Hepatocyte (in vitro differentiated cells): ENCODE data around the gene CFL1.

Experiments used
- EZH2phosphoT487 ChIP-seq: fragments of 200-600 bp; sonication (generic); IDR thresholded peaks from one replicate; pipeline ENCODE4 v1.6.1; 2018; ENCODE audit warnings: antibody characterized with exemption, mild to moderate bottlenecking, low read depth, moderate library complexity; ENCODE audit not compliant: unreplicated experiment, severe bottlenecking
- TF ChIP-seq, protein P1 (sequence below): fragments of 200-600 bp; sonication (generic); IDR thresholded peaks from 2 replicates; pipeline ENCODE4 v1.5.1; 2016; ENCODE audit warnings: antibody characterized with exemption, mild to moderate bottlenecking; ENCODE audit not compliant: poor library complexity

DNA sequence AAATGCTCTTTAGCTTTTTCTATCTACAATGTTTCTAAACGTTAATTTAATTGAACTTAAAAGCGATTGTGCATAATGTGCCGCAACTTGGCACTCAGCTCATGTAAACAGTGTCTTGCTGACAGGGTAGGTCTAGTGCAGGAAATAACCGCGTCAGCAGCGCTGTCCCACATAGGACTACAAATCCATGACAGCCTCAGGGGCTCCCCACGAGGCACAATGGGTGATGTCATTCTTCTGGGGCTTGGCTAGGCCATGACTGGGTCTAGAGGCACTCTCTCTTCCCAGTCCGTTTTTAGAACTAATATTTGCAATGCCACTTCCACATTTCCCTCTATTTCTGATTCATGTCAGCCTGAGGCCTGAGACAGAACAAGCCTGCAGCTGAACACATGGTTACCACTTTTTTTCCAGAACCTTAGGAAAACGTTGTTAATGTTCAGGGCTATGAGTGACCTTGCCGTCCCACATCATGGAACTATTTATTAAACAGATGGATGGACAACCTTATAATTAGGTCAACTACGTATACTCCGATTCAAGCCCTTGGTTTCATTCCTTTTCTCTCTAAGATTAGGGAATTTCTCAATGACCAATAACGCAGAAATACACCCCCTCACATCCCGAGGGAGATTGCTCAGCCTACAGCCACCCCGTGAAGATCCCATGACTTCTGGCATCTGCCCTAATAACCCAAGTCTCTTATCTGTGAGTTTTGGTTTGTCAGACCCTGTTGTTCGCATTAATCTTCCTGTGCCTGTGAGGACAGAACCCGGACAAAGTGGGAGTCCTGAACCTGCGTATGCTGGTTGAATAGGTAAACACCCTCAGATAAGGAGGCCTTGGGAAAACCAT lies 43.6 kb downstream of the CFL1 start:
- no peak for TF ChIP-seq EZH2phosphoT487
- TF ChIP-seq, protein P1, sequence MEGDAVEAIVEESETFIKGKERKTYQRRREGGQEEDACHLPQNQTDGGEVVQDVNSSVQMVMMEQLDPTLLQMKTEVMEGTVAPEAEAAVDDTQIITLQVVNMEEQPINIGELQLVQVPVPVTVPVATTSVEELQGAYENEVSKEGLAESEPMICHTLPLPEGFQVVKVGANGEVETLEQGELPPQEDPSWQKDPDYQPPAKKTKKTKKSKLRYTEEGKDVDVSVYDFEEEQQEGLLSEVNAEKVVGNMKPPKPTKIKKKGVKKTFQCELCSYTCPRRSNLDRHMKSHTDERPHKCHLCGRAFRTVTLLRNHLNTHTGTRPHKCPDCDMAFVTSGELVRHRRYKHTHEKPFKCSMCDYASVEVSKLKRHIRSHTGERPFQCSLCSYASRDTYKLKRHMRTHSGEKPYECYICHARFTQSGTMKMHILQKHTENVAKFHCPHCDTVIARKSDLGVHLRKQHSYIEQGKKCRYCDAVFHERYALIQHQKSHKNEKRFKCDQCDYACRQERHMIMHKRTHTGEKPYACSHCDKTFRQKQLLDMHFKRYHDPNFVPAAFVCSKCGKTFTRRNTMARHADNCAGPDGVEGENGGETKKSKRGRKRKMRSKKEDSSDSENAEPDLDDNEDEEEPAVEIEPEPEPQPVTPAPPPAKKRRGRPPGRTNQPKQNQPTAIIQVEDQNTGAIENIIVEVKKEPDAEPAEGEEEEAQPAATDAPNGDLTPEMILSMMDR = no peak
